ENCODE data around the gene ADAT3.

The ADAT3 gene

DNA sequence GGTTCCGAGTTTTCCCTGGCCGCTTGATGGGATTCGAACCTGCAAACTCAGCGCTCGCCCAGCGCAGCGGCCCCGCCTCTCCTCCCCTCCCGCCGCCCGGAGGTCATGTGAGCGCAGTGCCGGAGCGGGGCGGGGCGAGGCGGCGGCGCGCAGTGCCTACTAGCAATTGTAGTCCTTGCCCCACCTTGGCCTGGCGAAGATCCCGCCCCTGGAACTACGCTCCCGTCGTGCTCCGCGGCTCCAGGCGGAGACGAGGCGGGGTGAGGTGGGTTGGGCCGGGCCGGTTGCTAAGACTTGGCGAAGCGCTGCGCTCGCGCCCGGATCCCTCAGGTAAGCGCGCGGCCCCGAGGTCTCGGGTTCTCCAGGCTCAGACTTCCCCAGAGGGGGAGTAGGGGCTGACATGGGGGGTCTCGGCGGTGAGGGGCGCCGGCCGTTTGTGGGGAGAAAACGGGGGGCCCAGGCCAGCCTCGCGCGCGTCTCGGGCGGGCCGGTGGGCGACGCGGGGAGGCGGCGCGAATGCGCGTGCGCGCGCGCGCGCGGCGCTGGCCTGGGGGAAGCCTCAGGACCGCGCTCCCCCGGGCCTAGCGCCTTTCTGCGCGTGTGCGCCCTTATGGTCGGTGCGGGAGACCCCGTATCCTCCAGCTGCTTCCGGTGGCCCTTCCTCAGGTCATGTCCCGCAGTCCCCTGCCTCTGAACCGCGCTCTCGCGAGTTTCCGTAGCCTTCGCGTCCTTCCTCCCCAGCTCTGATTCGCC is at the start of gene ADAT3, which contains the start of gene SCAMP4 (continued):
- TF ChIP-seq ZXDB (tag by site-specific recombination; IDR thresholded peaks at IDR 0.05) (peak; percentile 100), HOXC10 (CRISPR knock-in tag; IDR thresholded peaks at IDR 0.05) (no peak), ZNF76 (tag by site-specific recombination; IDR thresholded peaks at IDR 0.05; ENCODE audit: borderline replicate concordance, low read depth) (peak; percentile 96), SCRT1 (tag by site-specific recombination; IDR thresholded peaks at IDR 0.05; ENCODE audit: borderline replicate concordance) (no peak), ZNF416 (tag by site-specific recombination; IDR thresholded peaks at IDR 0.05) (no peak), ZNF792 (tag by site-specific recombination; IDR thresholded peaks at IDR 0.05) (no peak), ZNF510 (tag by site-specific recombination; IDR thresholded peaks at IDR 0.05; ENCODE audit: insufficient replicate concordance) (no peak), HOXD13 (CRISPR knock-in tag; IDR thresholded peaks at IDR 0.05; ENCODE audit: borderline replicate concordance) (no peak), SETDB1 (IDR thresholded peaks at IDR 0.05; ENCODE audit: insufficient read length, low read length) (no peak), ZSCAN16 (tag by site-specific recombination; IDR thresholded peaks at IDR 0.05) (no peak), ZBTB21 (tag by site-specific recombination; IDR thresholded peaks at IDR 0.05) (0 out of 2 replicates have a peak, but pooled peaks have one; percentile 34), SP7 (tag by site-specific recombination; IDR thresholded peaks at IDR 0.05) (peak; percentile 42), KLF9 (tag by site-specific recombination; IDR thresholded peaks at IDR 0.05; ENCODE audit: low read depth) (peak; percentile 97), ZNF776 (tag by site-specific recombination; IDR thresholded peaks at IDR 0.05; ENCODE audit: borderline replicate concordance) (no peak), ZNF175 (tag by site-specific recombination; IDR thresholded peaks at IDR 0.05) (no peak), YY1 (tag by site-specific recombination; IDR thresholded peaks at IDR 0.05) (peak; percentile 56; the same call in 1 of the 2 replicates), ZNF433 (tag by site-specific recombination; IDR thresholded peaks at IDR 0.05; ENCODE audit: low read depth) (no peak), ZNF549 (tag by site-specific recombination; IDR thresholded peaks at IDR 0.05) (no peak), ZNF423 (tag by site-specific recombination; IDR thresholded peaks at IDR 0.05) (no peak), ZNF391 (tag by site-specific recombination; IDR thresholded peaks at IDR 0.05; ENCODE audit: borderline replicate concordance, low read depth) (peak; percentile 13; the same call in 1 of the 2 replicates), ZNF335 (tag by site-specific recombination; conservative IDR thresholded peaks at IDR 0.05) (peak; percentile 82), ZNF16 (tag by site-specific recombination; IDR thresholded peaks at IDR 0.05; ENCODE audit: low read depth) (no peak)
- TF ChIP-seq, protein P1, sequence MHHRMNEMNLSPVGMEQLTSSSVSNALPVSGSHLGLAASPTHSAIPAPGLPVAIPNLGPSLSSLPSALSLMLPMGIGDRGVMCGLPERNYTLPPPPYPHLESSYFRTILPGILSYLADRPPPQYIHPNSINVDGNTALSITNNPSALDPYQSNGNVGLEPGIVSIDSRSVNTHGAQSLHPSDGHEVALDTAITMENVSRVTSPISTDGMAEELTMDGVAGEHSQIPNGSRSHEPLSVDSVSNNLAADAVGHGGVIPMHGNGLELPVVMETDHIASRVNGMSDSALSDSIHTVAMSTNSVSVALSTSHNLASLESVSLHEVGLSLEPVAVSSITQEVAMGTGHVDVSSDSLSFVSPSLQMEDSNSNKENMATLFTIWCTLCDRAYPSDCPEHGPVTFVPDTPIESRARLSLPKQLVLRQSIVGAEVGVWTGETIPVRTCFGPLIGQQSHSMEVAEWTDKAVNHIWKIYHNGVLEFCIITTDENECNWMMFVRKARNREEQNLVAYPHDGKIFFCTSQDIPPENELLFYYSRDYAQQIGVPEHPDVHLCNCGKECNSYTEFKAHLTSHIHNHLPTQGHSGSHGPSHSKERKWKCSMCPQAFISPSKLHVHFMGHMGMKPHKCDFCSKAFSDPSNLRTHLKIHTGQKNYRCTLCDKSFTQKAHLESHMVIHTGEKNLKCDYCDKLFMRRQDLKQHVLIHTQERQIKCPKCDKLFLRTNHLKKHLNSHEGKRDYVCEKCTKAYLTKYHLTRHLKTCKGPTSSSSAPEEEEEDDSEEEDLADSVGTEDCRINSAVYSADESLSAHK (tag by site-specific recombination; IDR thresholded peaks at IDR 0.05) = 0 out of 2 replicates have a peak, but pooled peaks have one; percentile 37
- TF ChIP-seq, protein P2, sequence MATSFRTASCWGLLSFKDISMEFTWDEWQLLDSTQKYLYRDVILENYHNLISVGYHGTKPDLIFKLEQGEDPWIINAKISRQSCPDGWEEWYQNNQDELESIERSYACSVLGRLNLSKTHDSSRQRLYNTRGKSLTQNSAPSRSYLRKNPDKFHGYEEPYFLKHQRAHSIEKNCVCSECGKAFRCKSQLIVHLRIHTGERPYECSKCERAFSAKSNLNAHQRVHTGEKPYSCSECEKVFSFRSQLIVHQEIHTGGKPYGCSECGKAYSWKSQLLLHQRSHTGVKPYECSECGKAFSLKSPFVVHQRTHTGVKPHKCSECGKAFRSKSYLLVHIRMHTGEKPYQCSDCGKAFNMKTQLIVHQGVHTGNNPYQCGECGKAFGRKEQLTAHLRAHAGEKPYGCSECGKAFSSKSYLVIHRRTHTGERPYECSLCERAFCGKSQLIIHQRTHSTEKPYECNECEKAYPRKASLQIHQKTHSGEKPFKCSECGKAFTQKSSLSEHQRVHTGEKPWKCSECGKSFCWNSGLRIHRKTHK (tag by site-specific recombination; IDR thresholded peaks at IDR 0.05) = no peak
- TF ChIP-seq, protein P3, sequence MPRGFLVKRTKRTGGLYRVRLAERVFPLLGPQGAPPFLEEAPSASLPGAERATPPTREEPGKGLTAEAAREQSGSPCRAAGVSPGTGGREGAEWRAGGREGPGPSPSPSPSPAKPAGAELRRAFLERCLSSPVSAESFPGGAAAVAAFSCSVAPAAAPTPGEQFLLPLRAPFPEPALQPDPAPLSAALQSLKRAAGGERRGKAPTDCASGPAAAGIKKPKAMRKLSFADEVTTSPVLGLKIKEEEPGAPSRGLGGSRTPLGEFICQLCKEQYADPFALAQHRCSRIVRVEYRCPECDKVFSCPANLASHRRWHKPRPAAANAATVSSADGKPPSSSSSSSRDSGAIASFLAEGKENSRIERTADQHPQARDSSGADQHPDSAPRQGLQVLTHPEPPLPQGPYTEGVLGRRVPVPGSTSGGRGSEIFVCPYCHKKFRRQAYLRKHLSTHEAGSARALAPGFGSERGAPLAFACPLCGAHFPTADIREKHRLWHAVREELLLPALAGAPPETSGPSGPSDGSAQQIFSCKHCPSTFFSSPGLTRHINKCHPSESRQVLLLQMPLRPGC (tag by site-specific recombination; IDR thresholded peaks at IDR 0.05) = no peak
- TF ChIP-seq, protein P4, sequence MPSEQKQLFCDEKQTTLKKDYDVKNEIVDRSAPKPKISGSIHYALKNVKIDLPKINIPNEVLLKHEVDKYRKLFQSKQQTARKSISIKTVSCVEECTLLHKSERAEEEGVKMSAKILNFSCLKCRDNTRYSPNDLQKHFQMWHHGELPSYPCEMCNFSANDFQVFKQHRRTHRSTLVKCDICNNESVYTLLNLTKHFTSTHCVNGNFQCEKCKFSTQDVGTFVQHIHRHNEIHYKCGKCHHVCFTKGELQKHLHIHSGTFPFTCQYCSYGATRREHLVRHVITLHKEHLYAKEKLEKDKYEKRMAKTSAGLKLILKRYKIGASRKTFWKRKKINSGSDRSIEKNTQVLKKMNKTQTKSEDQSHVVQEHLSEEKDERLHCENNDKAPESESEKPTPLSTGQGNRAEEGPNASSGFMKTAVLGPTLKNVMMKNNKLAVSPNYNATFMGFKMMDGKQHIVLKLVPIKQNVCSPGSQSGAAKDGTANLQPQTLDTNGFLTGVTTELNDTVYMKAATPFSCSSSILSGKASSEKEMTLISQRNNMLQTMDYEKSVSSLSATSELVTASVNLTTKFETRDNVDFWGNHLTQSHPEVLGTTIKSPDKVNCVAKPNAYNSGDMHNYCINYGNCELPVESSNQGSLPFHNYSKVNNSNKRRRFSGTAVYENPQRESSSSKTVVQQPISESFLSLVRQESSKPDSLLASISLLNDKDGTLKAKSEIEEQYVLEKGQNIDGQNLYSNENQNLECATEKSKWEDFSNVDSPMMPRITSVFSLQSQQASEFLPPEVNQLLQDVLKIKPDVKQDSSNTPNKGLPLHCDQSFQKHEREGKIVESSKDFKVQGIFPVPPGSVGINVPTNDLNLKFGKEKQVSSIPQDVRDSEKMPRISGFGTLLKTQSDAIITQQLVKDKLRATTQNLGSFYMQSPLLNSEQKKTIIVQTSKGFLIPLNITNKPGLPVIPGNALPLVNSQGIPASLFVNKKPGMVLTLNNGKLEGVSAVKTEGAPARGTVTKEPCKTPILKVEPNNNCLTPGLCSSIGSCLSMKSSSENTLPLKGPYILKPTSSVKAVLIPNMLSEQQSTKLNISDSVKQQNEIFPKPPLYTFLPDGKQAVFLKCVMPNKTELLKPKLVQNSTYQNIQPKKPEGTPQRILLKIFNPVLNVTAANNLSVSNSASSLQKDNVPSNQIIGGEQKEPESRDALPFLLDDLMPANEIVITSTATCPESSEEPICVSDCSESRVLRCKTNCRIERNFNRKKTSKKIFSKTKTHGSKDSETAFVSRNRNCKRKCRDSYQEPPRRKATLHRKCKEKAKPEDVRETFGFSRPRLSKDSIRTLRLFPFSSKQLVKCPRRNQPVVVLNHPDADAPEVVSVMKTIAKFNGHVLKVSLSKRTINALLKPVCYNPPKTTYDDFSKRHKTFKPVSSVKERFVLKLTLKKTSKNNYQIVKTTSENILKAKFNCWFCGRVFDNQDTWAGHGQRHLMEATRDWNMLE (tag by site-specific recombination; conservative IDR thresholded peaks at IDR 0.05; ENCODE audit: low read depth) = peak; percentile 65
- TF ChIP-seq, protein P5, sequence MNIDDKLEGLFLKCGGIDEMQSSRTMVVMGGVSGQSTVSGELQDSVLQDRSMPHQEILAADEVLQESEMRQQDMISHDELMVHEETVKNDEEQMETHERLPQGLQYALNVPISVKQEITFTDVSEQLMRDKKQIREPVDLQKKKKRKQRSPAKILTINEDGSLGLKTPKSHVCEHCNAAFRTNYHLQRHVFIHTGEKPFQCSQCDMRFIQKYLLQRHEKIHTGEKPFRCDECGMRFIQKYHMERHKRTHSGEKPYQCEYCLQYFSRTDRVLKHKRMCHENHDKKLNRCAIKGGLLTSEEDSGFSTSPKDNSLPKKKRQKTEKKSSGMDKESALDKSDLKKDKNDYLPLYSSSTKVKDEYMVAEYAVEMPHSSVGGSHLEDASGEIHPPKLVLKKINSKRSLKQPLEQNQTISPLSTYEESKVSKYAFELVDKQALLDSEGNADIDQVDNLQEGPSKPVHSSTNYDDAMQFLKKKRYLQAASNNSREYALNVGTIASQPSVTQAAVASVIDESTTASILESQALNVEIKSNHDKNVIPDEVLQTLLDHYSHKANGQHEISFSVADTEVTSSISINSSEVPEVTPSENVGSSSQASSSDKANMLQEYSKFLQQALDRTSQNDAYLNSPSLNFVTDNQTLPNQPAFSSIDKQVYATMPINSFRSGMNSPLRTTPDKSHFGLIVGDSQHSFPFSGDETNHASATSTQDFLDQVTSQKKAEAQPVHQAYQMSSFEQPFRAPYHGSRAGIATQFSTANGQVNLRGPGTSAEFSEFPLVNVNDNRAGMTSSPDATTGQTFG (tag by site-specific recombination; IDR thresholded peaks at IDR 0.05; ENCODE audit: borderline replicate concordance) = no peak
